MV-4-11 (cell line): ENCODE data around the gene PPP1R7.

Experiments used
- DNase-seq: peaks from one replicate; lab custom pipeline; 2025; lab: John Stamatoyannopoulos, UW

The PPP1R7 gene

DNA sequence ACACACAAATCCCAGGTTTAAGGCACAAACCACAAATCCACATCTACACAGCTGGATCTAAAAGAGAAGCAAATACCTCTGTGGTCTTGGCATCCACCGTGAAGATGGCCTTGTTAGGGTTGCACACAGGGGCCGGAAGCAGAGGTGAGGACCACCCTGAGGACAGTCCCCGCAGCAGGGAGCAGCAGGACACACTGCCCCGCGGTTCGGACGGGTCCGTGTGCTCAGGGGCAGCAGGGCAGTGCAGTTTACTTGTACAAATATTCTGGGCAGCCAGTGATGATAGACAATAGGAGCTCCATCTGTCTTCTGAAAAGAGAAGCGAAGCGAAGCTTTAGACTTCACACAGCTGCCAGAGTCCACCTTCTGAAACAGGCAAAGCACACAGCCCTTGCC, 9.8 kb upstream of the PPP1R7 start:
- no peak for DNase-seq

DNA sequence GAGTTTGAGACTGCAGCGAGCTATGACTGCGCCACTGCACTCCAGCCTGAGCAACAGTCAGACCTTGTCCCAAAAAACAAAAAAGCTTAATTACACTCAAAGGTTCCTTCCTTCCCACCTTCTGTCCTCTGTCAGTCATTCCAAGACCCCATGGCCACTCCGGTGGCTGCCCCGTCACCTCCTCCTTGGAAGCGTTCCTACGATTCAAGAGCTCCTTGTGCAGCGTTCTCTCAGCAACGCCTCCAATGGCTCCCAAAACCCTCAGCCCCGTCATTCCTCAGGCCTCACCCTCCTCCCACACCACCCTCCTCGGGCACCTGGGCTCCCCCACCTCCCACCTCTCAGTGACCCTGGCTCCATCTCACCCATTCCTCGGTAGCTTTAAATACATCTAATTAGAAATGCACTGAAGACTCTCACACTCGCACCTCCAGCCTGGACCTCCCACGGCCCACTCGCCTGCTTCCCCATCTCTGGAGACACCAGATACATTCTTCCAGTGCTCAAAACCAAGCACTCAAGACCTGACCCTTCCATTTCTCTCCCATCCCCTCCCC, 9.0 kb upstream of the PPP1R7 start:
- no peak for DNase-seq

DNA sequence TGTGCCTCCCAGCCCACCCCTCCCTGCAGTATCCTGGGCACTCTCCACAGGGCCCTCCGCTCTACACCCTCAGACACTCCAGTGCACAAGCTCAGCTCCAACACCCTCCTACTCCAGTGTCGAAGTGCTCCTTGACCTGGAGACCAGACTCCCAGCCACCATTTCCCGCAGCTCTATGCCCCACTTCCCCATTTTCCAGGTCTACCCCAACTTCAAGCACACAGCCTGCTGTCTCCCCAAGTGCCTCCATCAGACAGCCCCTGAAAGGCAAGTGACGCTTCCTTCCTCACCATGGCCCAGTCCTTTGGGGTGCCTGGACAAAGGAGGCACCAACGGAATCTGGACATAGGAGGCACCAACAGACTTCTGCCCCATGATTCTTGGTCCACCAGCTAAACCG, 8.2 kb upstream of the PPP1R7 start:
- DNase-seq: no peak

DNA sequence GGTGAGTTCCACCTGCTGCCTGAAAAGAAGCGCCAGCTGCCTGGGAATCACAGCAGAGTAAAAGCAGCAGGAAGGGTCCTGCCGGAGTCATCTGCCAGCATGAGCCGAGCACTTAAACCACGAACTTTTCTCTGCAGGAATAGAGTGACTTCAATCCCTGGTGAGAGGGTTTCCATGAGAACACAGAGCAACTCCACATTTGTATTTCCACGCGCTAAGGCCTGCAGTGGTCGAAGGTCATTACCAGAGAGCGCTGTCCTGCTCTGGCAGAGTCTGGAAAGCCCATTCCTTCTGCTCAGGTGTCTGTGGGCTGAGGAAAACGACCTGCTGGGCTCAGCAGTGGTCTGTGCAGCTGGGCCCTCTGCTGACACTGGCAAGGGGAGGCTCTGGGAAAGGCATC, 7.7 kb upstream of the PPP1R7 start:
- no peak for DNase-seq

DNA sequence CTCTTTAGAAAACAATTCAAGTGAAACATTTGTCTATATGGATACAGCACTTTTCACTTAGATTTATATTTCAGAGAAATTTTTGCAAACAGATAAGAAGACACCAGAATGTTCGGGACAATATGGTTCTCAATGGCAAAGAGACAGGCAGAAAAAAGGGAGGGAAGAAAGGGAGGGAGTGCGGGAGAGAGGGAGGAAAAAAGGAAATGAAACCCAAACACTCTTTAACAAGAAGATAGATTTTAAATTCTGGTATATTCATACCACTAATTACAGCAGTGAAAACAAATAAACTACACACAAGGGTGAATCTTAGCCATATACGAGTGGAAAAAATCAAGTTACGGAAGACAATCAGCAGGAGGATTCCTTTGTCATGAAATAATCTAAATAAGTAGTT, 4.0 kb upstream of the PPP1R7 start:
- DNase-seq: peak; percentile 23

DNA sequence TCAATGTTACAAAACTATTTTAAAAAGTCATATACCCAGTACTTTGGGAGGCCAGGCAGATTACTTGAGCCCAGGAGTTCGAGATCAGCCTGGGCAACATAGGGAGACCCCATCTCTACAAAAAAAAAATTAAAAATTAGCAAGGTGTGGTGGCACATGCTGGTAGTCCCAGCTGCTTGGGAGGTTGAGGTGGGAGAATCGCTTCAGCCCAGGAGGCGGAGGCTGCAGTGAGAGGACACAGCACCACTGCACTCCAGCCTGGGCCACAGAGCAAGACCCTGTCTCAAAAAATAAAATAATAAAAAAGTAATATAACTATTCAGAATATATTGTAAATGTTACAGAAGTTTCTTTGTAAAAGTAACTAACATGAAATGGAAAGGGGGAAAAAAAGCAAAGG, 2.9 kb upstream of the PPP1R7 start:
- DNase-seq: no peak

DNA sequence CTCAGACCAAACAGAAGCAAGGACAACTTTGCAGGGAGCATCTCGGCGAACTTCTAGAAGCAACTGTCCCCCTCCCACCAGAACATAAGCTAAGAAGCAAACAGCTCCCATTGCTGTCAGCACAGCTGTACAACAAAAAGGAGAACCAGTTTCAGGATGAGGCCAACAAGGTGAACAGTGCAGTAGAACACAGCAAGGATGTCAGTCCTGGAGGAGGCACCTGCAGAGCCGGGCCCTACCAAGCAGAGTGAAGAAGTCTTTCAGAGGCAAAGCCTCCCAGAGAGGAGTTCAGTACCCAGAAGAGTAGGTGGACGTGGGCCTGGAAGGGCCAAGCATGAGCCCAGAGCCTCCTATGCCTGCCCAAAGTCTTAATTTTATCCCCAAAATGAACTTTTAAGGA, 2.0 kb upstream of the PPP1R7 start:
- no peak for DNase-seq

DNA sequence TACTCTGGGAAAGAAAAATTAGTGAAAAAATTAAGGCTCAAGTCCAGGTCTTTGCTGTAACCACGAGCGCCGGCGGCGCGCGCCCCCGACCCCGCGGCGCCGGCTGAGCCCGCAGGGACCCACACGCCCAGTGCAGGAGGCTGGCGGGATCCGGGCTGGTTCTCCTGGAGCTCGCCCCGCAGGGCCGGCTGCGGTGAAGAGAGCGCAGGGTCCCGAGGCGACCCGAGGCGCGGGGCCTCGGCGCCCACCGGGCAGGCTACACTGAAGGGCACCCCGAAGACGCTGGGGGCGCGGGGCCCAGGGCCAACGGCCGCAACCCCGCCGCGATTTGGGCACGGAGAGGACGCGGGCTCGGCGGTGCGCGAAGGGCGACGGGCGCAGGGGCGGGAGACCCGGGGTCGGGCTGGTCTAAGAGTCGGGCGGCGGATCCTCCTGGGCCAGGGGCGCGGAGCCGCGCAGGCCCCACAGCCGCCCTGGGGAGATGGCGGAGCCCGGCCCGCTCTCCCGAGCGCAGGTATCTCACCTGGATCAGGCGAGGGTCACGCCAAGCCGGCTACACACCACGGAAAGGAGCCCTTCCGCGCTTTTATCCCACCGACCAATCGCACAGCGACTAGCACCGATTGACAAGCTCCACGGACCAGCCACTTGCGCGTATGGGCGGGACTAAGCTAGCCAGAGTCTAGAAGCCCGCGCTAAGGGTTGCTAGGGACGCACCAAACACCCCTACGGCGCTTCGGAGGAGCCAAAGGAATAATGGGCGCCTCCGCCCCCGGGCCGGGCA, 1.2 kb upstream of the PPP1R7 start, which contains the start of gene PASK:
Gene PASK, minus strand, starts transcription at position 582 of the 784 bp plus-strand sequence. CDS start 6,440 bp downstream, outside the sequence.
- DNase-seq: peak; percentile 94

DNA sequence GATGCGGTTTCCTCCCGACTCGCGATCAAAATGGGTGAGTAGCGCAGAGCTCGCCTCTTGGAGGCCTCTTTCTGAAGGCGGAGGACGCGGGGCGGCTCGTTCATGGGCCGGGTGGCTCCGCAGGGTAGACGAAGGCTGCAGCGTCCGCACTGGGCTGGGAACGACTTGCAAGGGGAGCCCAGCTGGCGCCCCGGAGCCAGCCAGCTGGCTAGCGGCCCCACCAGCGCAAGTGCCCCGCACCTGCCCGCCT, 667 bp upstream of the PPP1R7 start:
- DNase-seq: no peak

DNA sequence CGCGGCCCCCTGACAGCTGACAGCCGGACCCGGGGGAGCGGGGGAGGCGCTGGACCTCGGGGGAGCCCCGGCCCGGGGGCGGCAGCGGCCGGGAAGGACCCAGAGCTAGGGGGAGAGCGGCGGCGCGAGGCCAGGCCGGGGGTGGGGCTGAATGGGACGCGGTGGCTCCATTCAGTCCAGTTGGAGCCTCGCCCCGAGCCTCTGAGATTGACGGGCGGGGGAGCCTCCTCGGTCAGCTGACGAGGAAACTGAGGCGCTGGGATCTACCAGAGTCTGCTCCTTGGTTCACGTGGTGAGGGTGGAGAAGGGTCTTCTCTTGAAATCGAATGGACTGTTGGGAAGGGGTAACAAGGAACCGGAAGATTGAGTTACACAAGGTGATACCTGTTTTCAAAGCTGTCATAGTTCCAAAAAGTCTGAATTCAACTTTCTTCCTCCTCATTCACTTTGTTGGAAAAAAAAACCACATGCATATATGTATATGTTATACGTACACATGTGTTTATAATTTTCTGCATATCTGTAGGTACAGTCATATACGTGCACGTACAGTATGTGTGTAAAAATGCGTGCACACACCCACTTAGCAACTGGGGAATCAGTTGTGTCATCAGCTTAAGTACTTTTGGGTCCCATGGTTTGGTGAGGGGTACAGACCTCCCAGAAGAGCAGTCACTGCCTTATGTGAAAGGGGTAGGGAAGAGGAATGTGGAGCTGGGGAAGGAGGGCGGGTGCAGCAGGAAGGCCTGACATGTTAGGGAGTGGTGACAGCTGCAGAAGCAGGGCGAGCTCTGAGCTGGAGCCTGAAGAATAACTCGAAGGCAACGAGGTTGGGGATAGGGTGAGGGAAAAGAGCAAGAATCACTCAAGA, 628 bp downstream of the PPP1R7 start:
- DNase-seq: no peak

DNA sequence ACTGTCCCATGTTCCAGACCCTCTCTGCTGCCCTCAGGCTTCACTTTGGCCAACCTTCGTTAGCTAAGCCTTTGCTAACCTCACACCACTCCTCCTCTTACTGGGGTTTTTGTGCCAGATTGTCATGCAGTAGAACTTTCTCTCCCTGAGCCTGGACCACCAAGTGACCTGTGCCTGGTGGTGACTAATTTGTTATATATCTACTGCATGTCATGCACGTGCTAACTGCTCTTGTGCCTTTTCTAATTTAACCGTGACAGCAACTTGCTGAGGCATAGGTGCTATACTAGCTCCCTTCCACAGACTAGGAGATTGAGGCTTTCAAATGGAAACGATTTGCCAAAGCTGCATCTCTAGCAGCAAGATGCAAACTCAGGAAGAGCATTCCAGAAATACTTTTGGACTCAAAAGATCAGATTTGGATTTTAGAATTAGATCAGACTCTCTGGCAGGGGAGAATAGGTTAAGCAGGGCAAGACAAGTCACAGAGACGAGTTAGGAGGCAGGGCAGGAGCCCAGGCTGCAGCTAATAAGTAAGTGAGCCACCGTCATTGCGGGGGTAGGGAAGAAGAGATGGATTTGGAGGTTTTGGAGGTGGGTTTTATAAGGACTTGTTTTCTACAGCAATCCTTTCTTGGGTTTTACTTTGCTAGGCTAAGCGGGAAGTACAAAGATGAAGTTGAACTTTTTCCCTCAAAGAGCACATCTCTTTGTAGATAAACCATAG, 1.8 kb downstream of the PPP1R7 start:
- no peak for DNase-seq

DNA sequence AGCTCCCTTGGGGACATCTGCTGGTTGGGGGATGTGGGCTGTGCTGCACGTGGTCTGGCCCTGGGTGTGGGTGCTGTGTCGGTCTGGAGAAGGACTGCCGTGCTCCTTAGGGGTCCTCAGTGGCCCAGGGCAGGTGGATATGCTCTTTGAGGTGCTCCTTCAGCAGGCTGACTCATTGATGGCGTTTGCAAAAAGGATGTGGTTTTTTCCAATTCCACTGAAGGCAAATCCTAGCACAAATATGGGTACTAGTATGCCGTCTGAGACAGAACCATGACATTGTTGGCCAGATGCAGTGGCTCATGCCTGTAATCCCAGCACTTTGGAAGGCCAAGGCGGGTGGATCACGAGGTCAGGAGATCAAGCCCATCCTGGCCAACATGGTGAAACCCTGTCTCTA, 3.3 kb downstream of the PPP1R7 start:
- DNase-seq: peak; percentile 48

DNA sequence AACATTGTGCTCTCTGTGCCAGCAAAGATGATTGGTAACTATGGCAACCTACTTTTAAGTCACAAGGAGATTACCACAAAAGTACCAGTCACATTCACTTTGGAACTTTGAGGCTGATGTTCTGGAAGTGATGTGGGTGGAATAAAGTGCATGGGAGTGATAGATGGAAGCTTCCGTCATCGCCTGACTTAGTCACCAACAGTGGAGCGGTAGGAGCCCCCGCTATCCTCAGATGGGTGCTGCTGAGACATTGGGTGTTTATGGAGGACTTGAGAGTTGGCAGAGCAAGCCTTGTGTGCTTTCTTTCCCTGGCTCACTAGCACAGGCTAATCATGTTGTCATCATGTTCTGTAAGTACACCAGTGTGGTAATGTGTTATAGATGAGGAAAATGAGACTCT, 4.6 kb downstream of the PPP1R7 start:
- no peak for DNase-seq

DNA sequence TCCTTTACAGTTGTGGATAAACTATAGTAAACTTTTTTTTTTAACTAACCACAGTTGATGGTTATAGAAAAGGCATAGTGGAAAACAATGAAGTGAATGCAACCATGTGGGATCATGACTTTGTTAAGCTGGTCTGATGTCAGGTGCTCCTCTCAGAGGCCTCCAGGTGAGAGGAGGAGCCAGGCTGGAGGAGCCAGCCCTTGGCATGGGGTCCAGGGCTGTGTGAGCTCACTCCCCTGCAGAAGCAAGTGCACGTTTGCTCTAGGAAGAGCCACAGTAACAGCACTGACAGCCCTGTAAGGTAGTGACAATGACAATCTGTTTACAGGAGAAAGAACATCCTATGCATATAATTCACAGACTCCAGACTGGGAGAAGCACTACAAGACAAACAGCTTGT, 5.7 kb downstream of the PPP1R7 start:
- no peak for DNase-seq

DNA sequence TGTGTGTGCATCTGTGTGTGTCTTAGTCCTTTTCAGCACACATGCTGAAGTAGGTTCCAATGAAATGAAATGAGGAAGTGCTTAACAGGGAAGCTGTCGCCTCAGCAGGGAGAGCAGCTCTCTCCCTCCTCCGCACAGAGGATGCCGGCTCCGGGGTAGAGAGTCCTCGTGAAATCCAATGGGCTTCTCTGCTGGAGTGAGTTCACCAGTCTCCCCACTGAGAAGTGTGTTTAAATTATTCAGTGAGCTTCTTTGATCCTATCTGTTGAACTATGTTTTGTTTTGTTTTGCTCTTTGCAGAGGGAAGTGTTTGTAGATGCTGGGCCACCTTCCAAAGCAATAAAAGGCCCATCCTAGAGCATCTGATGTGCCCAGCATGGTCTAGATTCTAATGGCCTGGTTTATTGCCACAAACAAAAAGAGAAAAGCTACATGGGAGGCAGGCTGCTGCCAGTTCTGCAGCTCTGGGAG, 6.7 kb downstream of the PPP1R7 start:
- DNase-seq: peak; percentile 78

DNA sequence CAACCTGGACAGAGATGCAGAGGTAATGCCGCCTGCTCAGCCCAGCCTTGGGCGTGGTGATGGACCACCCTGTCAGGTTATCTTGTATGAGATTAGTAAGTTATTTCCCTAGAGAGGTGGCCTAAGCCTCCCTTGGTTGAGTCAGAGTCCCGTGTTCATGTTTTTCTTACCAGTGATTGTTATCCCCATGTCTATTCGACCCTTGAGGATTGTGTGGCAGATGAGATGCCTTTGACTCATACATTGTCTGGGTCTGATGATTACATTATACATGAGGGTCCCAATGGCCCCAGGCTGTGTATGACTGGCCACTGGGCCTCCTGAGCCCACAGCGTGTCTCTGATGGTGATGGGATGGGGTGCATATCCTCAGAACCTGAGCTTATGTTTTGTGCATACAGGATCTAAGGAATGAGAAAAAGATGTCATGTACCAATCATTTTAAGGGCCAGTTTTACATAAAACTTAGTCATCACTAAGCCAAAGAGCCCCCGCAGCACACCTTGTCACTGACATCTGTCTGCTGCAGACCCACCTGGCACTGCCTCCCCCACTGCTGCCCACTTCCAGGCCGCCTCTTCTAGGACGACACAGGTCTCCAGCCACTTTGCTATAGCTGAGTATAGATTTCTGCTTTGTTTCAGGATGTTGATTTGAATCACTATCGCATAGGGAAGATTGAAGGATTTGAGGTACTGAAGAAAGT, 7.7 kb downstream of the PPP1R7 start:
- DNase-seq: no peak

DNA sequence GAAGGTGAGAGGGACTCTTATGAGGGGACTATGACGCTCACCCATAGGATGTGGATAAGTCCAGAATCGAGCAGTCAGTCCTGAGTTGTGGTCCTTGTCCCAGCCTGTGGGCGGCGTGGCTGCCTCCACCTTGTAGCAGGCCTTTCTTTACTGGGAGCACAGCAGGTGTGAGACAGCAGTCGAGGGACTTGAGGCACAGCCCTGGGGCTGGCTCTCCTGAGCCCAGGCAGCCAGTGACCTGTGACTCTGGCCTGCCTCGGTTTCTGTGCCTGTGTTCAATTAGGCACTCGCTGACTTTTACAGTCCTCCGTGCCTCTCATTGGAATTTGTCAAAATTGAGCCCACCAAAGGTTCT, 8.3 kb downstream of the PPP1R7 start:
- no peak for DNase-seq

DNA sequence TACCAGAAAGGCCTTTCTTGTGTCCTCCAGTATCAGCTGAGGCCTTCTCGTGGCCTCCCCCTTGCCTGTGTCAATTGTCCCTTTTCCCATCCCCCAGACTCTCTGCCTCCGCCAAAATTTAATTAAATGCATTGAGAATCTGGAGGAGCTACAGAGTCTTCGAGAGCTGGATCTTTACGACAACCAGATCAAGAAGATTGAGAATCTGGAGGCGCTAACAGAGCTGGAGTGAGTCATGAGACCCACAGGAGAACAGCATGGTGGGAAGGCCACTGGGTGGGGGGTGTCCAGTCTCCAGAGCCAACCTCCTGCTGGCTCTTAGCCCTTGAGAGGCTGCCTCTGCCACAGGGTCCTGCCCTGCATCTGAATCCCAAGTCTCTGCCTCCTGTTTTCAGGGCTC, 8.8 kb downstream of the PPP1R7 start:
- no peak for DNase-seq

DNA sequence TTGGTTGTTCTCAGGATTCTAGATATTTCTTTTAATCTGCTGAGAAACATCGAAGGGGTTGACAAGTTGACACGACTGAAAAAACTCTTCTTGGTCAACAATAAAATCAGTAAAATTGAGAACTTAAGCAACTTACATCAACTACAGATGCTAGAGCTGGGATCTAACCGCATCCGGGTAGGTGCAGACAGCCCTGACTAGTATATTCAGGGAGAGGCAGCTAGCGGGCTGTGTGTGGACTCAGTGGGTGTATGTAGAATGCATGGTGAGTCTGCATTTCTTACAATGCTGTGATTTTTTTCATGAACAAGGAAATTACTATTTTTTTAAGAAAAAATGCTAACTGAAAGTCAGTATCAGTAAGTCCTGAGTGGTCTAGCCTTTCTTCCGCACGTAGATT, 10.1 kb downstream of the PPP1R7 start:
- no peak for DNase-seq

DNA sequence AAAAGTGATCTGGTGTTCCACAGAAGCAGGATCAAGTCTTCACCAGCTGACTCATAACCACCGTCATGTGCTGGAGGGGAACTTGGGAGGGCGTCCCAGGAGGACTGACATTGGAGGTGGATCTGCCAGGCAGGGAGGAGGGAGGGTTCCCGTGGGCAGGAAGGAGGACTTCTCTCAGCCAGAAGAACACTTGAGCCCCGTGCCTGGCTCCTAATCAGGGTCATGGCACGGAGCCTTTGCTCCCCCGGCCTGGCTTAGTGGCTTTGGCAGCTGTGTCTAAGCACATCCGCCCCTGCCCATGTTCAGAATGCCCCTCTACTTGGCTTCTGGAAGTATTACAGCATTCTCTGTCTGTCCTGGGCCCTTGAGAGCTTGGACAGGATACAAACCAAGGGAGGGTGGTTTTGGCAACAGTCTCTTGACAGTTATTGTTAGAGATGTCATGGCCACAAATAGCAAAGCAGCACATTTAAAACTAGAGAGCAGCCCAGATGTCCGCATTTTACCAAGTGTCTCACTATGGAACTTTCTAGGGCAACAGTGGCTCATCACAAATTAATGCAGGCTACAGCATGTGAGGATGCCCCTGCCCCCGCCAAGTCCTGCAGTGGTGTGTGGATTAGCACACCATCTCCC, 11.5 kb downstream of the PPP1R7 start:
- peak; percentile 24 for DNase-seq

DNA sequence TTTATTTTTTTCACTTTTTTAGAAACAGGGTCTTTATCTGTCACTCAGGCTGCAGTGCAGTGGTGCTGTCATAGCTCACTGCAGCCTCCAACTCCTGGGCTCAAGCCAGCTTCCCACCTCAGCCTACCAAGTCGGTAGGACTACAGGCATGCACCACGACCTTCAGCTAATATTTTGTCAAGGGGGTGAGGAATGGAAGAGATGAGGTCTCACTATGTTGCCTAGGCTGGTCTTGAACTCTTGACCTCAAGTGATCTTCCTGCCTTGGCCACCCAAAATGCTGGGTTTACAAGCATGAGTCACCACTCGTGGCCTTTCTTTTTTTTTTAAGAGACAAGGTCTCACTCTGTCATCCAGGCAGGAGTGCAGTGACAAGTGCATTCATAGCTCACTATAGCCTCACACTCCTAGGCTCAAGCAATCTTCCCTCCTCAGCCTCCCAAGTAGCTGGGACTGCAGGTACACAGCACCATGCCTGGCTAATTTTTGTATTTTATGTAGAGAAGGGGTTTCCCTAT, 13.4 kb downstream of the PPP1R7 start:
- peak; percentile 59 for DNase-seq
